GM19468 (cell line): ENCODE results near the gene ADSS2.
"Not testable (repeated sequence)": the region's sequence is repeated elsewhere in the genome, so short reads cannot be mapped to it uniquely, and the experiment has no call there.

Experiments used
- ATAC-seq: cut with Tn5 transposase; IDR thresholded peaks from one replicate; pipeline ENCODE4 v1.9.1; 2021; ENCODE audit warnings: mild to moderate bottlenecking, moderate library complexity, moderate number of reproducible peaks; ENCODE audit not compliant: unreplicated experiment; ENCODE audit errors: extremely low read depth

ADSS2 gene

DNA sequence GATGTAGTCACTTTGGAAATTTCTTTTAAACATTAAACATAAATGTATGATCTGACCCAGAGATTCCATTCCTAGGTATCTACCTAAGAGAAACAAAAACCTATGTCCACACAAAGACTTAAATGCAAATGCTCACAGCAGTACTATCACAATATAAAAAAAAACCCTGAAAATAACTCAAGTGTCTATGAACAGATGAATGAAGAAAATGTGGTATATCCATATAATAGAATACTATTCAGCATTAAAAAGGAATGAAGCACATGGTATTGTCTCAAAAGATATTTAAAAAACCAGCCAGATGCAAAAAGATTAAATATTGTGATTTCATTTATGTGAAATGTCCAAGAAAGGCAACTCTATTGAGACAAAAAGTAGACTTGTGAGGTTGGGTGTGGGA, 48.3 kb downstream of the ADSS2 start:
- no peak for ATAC-seq

GRCh38 chr1:244400974-244401373, 50.7 kb downstream of the ADSS2 start:
- no peak for ATAC-seq

- no peak for ATAC-seq
Observed at GRCh38 chr1:244397131-244397530, 54.6 kb downstream of the ADSS2 start.

DNA sequence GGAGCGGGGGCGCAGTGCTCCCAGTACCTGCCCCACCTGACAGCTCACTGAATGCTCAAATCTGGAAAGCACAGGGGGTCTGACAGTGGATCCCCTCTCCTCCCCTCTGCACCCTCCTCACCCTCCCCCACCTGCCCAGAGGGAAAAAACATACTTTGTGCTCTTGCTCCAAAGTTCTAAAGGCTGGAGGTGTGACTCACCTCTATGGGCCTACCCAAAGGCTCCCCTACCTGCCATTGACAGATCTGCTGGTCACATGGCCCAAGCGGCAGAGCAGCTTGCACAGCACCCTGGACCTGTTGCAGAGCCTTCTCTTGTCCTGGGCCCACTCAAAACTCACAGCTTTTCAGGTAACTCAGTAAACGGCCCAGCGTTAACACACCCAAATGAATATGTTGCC, 55.7 kb downstream of the ADSS2 start:
- ATAC-seq = no peak

DNA sequence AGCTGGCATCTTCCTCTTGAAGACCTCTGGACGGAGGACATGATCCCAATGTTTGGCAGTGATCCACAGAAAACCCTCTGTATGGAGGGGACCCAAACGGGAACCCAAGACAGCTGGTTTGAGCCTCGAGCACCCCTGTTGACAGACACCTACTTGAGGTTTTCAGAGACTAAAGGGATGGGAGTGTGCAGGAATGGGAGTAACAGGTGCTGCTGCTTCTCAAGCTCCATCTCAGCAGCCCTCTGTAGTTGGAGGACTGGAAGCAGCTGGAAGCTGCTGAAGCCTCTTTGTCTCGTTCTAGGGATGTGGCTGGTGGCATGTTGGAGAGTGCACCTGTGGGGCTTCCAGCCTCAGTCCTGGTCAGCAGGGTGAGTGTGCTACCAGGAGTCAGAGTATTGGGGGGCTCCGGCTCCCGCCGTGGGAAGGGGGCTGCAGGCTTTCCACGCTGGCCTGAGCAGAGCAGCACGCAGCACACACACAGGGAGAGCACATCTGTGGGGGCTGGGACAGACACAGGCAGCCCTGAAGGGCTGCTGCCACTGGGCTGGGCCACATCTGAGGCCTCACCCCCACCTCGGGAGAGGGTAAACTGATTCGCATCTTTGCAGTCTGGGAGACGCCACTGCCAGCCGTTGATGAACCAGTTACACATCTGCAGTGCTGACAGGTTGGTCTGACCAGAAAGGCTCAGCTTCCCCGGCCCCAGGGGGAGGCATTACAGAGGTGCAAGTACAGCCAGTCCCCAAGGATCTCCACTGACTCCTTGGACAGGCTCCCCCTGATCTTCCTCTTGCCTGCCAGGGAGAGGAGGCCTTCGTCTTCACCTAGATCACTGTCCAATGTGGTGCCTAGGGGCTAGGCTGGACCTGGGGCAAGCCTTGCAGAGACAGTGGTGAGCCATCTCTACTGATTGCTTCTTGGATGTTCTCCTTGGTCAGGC, 56.6 kb downstream of the ADSS2 start:
- no peak for ATAC-seq

DNA sequence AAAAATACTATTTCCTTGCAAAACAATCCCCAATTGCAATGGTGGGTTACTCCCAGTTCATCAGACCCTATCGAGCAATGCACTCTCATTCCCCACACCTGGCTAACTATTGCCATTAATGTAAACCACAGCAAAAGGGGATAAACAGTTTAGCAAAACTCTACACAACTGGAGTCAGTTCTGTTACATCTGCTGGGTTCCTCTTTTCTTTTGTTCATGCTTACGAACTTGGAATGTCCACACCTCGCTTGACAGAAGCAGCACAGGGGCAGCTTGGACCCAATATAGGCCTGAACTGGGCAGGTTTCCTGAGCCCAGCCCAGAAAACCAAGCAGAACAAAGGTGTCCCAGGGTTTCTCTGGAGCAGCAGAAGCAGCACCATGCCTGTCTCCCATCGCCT, 57.4 kb downstream of the ADSS2 start:
- no peak for ATAC-seq

DNA sequence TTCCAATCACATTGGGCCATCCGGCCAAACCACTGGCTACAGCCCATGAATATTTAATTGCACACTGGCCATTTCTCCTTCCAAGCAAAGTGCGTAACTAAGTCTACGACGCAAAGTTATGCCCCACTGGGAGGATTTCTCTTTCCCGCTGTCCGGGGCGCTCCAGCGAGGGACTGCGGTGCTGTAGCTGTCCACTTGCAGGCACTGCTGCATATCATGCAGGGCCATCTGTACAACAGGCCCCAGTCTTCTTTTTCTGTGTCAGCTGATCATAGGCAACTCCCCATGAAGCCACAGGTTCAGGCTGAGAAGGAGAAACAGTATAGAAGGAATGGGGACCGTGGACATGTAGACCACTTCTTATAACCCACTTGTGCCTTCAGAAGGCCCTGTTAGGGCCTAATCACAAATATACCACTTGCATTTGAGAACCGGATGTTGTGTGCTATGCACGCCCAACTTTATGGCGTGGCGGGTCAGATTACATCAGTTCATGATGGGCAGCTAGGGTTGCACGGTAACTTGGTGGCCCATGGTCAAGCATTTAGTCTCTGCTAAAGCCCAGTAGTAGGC, 58.0 kb downstream of the ADSS2 start:
- no peak for ATAC-seq

DNA sequence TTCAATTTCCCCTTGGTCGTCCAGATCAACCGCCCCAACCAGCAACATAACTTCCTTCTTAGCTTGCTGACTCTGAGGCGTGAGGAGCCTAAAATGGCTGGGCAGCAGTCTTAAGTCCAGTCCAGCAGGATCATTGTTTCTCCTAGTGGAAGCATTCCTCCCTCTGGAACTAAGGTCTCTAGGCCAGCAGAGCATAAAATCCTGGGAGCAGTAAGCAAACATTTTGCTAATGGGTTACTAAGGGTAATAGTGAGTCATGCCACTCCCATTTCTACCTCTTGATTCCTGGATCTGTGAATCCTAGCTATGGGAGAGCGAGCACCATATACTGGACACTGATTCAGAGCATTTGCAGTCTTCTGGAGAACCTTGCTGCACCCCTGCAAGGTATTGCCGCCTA, 59.9 kb downstream of the ADSS2 start:
- ATAC-seq = no peak

GRCh38 chr1:244388961-244389360, 62.7 kb downstream of the ADSS2 start:
- no peak for ATAC-seq

- no peak for ATAC-seq
Observed at GRCh38 chr1:244387415-244387814, 64.3 kb downstream of the ADSS2 start.

- no peak for ATAC-seq
Observed at GRCh38 chr1:244386595-244386994, 65.1 kb downstream of the ADSS2 start.

GRCh38 chr1:244384066-244384465, 67.6 kb downstream of the ADSS2 start:
- ATAC-seq = no peak

GRCh38 chr1:244383278-244383884, 68.3 kb downstream of the ADSS2 start:
- ATAC-seq = no peak

DNA sequence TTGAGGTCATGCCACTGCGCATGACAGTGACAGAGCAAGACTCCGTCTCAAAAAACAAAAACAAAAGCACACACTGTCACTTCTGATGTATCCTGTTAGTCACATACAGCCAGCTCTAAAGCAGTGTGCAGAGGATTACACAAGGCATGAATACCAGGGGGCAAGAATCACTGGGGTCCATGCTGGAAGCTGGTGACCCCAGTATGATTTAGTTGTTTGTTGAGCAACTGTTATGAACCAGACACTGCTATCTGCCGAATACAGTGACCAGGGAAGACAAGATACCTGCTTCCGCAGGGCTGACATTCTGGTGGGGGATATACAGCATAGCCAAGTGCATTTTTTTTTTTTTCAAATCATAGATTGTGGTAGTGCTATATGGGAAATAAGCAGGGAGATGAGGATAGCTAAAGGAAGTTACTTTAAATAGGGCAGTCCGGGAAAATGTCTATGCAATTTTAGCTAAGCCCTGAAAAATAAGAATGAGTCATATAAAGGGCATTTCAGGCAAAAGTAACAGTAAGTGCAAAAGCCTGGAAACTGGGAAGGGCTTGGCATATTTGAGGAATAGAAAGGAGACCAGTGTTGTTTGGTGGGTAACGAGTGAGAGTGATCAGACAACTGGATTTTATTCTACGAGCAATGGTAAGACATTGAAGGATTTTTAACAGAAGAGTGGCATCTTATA, 69.7 kb downstream of the ADSS2 start:
- ATAC-seq = no peak

DNA sequence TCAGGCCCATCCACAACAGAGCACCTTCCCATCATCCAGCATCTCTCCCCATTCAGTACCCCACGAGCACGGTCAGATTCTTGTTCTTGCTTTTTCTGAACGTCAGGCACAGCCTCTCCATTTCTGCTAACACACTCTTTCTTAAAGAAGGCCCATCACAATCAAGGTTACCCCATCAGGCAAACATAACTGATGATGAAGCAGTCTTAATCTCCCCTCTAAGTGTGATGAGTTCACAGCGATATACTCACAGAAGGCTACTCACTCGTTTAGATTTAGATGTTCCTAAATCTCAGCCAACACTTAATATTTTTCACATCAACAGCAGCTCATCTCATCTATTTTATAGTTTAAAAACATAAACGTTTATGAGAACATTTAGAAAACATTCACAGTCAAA, 75.6 kb downstream of the ADSS2 start:
- ATAC-seq = no peak

- ATAC-seq = no peak
Observed at GRCh38 chr1:244375051-244375450, 76.7 kb downstream of the ADSS2 start.

DNA sequence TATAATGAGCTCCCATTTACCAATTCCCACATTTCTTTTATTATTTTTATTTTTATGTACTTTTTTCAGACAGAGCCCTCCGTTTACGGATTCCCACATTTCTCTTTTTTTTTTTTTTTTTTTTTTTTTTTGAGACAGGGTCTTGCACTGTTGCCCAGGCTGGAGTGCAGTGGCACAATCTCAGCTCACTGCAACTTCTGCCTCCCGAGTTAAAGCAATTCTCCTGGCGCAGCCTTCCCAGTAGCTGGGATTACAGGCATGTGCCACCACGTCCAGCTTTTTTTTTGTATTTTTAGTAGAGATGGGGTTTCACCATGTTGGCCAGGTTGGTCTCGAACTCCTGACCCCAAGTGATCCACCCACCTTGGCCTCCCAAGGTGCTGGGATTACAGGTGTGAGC, 77.2 kb downstream of the ADSS2 start:
- ATAC-seq = not testable (repeated sequence)

DNA sequence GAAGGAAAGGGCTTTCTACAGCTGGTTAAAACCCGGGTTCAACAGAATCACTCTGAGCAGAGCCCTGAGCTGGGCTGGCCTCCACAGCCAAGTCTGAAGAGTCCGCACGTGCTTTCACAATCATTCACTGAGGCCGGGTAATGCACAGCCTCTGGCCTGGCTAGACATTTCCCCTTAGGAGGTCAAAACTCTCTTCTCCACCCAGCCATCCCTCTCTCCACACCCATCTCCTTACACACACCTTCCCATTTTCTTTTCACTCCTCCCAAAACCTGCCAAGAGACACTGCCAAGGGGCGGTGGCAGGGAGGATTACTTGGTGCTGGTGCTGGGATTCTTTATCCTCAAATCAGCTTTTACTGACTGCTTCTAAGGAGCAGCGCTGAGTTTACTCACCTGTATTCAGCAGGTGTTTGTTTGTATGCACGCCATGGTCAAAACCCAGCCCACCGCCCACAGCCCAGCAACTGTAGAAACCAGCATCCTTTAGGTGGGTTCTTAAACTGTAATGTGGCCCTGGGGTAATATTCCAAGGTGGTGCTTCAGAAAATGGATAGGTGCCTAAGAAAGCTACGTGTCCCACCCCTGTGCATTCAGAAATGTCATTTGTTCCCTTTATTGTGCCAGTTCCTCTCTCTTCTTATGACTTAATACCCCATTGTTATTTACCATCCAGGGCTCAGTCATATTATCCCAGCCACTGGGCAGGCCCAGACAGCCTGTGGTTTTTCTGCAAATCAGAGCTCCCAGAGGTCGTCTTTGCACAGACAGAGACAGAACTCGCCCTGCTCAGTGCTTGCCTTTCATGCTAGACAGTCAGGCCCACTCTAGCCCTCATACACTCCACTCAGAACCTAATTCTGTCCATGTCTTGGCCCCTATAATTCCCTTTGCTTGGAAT, 80.2 kb downstream of the ADSS2 start:
- no peak for ATAC-seq

DNA sequence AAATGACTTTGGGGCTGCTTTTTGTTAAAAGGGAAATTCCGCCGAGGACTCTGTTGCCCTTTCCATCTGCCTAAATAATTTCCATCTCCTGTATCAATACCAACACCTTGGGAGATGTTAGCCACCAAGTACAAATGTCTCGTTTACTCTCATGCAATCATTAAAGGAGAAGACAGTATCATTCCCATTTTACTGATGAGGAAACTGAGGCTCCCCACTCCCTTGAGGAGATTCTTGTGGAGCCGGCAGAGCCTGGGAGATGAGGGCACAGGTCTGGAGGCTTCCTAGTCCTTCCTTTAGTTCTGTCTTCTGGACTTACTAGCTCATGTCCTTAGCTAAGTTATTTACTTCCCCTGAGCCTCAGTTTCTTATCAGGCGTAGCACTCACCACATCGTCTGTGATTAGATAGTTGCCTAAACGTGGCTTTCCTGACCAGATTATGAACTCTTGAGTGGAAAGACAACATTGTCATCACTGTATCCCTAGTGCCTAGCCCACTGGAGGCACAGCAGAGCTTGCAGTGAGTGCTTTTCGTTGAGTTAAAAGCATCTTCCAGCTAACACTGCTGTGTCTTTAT, 81.6 kb downstream of the ADSS2 start:
- ATAC-seq = no peak
